Measurements from ENCODE around the gene LATS2.

Gene LATS2

DNA sequence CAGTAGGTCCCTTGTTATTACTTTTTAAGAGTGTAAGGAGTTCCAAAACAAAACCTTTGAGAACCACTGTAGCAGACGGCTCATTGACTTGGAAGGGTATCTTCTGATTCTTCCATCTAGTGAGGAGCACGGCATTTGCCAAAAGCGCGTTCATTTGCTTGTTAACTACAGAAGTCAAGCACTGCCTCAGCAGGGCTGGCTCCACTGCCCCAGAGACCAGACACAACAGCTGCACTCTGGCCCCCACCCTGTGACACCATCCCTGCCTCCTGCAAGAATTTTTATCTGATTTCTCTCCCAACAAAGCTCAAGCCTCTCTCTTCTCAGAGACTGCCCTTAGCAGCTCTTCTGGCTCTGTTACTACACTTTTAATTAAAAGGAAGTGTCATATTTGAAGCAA is 138.1 kb downstream of the LATS2 start:
- in situ Hi-C loops (cut with MboI; ENCODE audit: low sequenced_read_pairs) = no loop called here
